ENCODE results near the gene GPBP1L1. TPM values are rescaled to one million over a fixed set of nuclear protein-coding genes. Genes with fewer than 3 reads are reported as not detected.
A peak's percentile ranks its signal among the peaks of the same experiment; 100 is the strongest.

Gene GPBP1L1
- polyA plus RNA-seq, 1 of the 3 experiments (the other 2 are of a cell fraction) = 28.5 TPM

GRCh38 chr1:45623972-45624371 lies 62.4 kb downstream of the GPBP1L1 start, which contains the start of gene CCDC17 (continued):
- TF ChIP-seq YY1 (IDR thresholded peaks at IDR 0.05; ENCODE audit: low read depth) (no peak), IRF3 (IDR thresholded peaks at IDR 0.05; ENCODE audit: low read depth, low read length) (no peak), TEAD4 (IDR thresholded peaks at IDR 0.05; ENCODE audit: borderline replicate concordance, insufficient read depth) (no peak), FOXM1 (IDR thresholded peaks at IDR 0.05; ENCODE audit: low read depth) (no peak), ELF1 (IDR thresholded peaks at IDR 0.05) (no peak), NFIC (IDR thresholded peaks at IDR 0.05; ENCODE audit: borderline replicate concordance) (no peak), USF1 (IDR thresholded peaks at IDR 0.05; ENCODE audit: borderline replicate concordance, low read depth) (no peak), RCOR1 (IDR thresholded peaks at IDR 0.05; ENCODE audit: low read length) (no peak)

- no peaks in the 10 kb centered on the region for H3K79me2 ChIP-seq (ENCODE audit: insufficient read depth)
- no peaks in the 10 kb centered on the region for H3K9me3 ChIP-seq
- no peaks in the 10 kb centered on the region for H4K20me1 ChIP-seq (ENCODE audit: insufficient read depth)
- no peaks in the 10 kb centered on the region for H3K27me3 ChIP-seq (ENCODE audit: insufficient read depth)
- ChIA-PET POLR2A (no interaction called here), CTCF (no interaction called here)
- no peak for TF ChIP-seq GABPA (IDR thresholded peaks at IDR 0.05; ENCODE audit: low read depth)
- no peak for TF ChIP-seq SMC3 (IDR thresholded peaks at IDR 0.05; ENCODE audit: low read depth, low read length)
- TF ChIP-seq IRF3 (IDR thresholded peaks at IDR 0.05; ENCODE audit: low read depth, low read length) = no peak
- TF ChIP-seq MEF2A (IDR thresholded peaks at IDR 0.05; ENCODE audit: borderline replicate concordance, low read depth) = no peak
- TF ChIP-seq RCOR1 (IDR thresholded peaks at IDR 0.05; ENCODE audit: low read length) = no peak
- no peak for TF ChIP-seq EZH2phosphoT487 (IDR thresholded peaks at IDR 0.05; ENCODE audit: borderline replicate concordance, low read depth)
- no peak for TF ChIP-seq JUND (IDR thresholded peaks at IDR 0.05)
- no peak for TF ChIP-seq PBX3 (IDR thresholded peaks at IDR 0.05)
- no peak for TF ChIP-seq SIN3A (IDR thresholded peaks at IDR 0.05; ENCODE audit: borderline replicate concordance, low read depth, low read length)
- TF ChIP-seq TEAD4 (IDR thresholded peaks at IDR 0.05; ENCODE audit: borderline replicate concordance, insufficient read depth) = no peak
- TF ChIP-seq RAD21 (IDR thresholded peaks at IDR 0.05; ENCODE audit: low read length) = no peak
- no peak overlapping the region for H3K27ac ChIP-seq (ENCODE audit: low read depth in 2 of 2, low read length in 1 of 2)
- DNase-seq = peak; percentile 39
- no peak overlapping the region for H3K4me2 ChIP-seq
- no peaks in the 10 kb centered on the region for H3K9me2 ChIP-seq
- no peak overlapping the region for H3K4me3 ChIP-seq (ENCODE audit: low read depth in 2 of 2, low read length in 1 of 2)
- H3K36me3 ChIP-seq (replicated peaks in 1 of 2; ENCODE audit: control insufficient read depth in 1 of 2, insufficient read depth in 2 of 2, low read length in 1 of 2) = peaks cover 27 to 42% of the 10 kb centered on the region in 2 experiments
- WGBS (ENCODE audit: low lambda C conversion rate) = 95% methylated on average over 64 of the region's 78 CpGs
- peaks cover 37% of the 10 kb centered on the region for H3F3A ChIP-seq (replicated peaks; ENCODE audit: insufficient read depth)
- no peak overlapping the region for H3K9ac ChIP-seq
- H2AFZ ChIP-seq (ENCODE audit: low read depth) = no peak overlapping the region
- no peaks in the 10 kb centered on the region; a peak in 1 of 4 replicates for H3K4me1 ChIP-seq (ENCODE audit: control insufficient read depth in 1 of 2, insufficient read depth in 2 of 2, low read depth in 1 of 2, low read length in 1 of 2)
Measured at GRCh38 chr1:45622524-45623394, 63.6 kb downstream of the GPBP1L1 start.
